ENCODE measurements around the gene HCN2.

HCN2 gene

DNA sequence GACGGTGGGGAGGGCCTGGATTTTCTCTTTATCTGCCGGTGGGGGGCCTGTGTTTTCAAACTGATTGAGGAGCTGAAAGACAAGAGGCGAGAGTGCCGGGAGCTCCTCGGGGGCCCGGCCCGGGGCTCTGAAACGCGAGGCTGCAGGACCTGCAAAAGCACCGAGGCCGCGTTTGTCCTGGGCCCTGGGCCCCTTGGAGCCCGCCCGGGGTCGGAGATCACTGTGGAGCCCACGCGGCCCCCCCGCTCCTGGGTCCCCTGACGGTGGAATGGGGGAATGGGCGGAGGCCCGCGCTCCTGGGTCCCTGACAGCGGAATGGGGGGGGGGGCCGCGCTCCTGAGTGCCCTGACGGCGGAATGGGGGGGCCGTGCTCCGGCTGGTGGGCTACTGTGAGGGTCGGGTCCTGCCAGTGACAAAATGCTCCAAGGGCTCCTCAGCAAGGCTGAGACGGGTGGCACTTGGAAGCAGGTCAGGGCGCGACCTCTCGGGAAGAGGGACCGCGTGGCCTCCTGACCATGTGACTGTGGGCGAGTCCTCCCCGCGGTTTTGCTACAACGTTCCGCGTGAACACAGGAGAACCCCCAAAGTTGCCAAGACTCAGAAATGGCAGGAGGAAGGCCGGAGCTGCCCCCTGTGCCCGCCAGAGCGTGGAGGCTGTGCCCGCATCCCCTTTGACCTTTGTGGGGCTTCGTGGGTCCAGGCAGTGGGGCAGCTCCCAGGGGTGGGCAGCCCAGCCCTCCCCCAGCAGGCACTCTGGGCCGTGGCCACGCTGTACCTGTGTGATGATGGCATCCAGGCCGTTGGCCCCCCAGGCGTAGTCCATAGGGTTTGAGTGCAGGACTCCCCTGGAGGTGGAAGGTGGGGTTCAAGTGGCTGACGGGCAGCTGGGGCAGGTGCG, 59.5 kb downstream of the HCN2 start:
- H3K27me3 ChIP-seq (ENCODE audit: insufficient read depth, poor library complexity, severe bottlenecking), result no peaks in the 10 kb centered on the region
- H3K4me1 ChIP-seq (ENCODE audit: insufficient read depth, poor library complexity, severe bottlenecking), result no peaks in the 10 kb centered on the region
- H3K9me3 ChIP-seq (ENCODE audit: severe bottlenecking), result no peaks in the 10 kb centered on the region
- ATAC-seq (ENCODE audit: low read depth), result no peak
- DNase-seq (ENCODE audit: low spot score), result no peak
- TF ChIP-seq, protein P1, sequence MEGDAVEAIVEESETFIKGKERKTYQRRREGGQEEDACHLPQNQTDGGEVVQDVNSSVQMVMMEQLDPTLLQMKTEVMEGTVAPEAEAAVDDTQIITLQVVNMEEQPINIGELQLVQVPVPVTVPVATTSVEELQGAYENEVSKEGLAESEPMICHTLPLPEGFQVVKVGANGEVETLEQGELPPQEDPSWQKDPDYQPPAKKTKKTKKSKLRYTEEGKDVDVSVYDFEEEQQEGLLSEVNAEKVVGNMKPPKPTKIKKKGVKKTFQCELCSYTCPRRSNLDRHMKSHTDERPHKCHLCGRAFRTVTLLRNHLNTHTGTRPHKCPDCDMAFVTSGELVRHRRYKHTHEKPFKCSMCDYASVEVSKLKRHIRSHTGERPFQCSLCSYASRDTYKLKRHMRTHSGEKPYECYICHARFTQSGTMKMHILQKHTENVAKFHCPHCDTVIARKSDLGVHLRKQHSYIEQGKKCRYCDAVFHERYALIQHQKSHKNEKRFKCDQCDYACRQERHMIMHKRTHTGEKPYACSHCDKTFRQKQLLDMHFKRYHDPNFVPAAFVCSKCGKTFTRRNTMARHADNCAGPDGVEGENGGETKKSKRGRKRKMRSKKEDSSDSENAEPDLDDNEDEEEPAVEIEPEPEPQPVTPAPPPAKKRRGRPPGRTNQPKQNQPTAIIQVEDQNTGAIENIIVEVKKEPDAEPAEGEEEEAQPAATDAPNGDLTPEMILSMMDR (IDR thresholded peaks at IDR 0.05; ENCODE audit: poor library complexity, severe bottlenecking), result no peak
- H3K36me3 ChIP-seq (ENCODE audit: low read depth), result peaks cover 35% of the 10 kb centered on the region
- H3K27ac ChIP-seq (ENCODE audit: poor library complexity, severe bottlenecking), result no peak overlapping the region
- H3K4me3 ChIP-seq (ENCODE audit: severe bottlenecking), result no peak overlapping the region

DNA sequence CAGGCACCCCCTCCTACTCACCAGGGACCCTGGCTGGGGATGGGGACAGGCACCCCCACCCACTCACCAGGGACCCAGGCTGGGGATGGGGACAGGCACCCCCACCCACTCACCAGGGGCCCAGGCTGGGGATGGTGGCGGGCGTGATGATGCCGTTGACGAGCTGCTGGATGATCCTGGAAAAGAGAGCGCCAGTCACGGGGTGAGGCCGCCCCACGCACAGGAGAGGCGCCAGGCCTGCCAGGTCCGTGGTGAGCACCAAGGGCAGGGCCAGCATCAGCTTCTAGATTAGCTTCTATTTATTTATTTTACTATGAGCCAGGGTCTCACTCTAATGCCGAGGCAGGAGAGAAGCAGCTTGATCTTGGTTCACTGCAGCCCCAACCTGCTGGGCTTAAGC, 60.4 kb downstream of the HCN2 start:
- H3K36me3 ChIP-seq (ENCODE audit: low read depth), result peaks cover 42% of the 10 kb centered on the region

DNA sequence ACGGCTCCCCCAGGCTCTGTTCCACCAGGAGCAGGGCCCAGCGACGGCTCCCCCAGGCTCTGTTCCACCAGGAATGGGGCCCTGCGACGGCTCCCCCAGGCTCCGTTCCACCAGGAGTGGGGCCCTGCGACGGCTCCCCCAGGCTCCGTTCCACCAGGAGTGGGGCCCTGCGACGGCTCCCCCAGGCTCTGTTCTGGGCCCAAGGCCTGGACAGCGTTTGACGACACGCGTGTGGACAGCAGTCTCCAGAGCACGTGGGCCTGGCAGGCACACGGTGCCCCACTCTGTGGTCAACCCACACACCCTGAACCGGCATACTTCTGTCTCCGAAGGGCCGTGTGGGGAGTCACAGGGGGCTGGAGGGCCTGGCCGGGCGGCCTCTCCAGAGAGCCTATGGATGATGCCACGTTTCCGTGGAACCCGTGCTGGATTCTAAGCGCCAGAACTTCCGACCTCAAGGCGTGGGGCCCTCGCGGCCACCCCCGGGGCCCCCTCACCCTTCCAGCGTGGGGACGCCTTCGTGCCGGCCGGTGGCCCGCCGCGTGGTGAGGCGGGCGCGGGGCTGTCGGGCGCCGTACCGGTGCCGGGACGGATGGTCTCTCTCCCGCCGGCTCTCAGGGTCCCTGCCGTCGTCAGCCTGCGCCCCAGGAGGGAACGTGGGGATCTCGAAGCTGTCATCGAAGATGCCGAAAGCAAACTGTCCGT, 61.6 kb downstream of the HCN2 start:
- H3K4me1 ChIP-seq (ENCODE audit: insufficient read depth, poor library complexity, severe bottlenecking), result no peaks in the 10 kb centered on the region
- ATAC-seq (ENCODE audit: low read depth) (no peak), DNase-seq (ENCODE audit: low spot score) (no peak)
- TF ChIP-seq, protein P1 (IDR thresholded peaks at IDR 0.05; ENCODE audit: poor library complexity, severe bottlenecking), result no peak
- no peaks in the 10 kb centered on the region for H3K9me3 ChIP-seq (ENCODE audit: severe bottlenecking)
- no peaks in the 10 kb centered on the region for H3K27me3 ChIP-seq (ENCODE audit: insufficient read depth, poor library complexity, severe bottlenecking)
- H3K27ac ChIP-seq (ENCODE audit: poor library complexity, severe bottlenecking), result no peak overlapping the region
- peaks cover 47% of the 10 kb centered on the region for H3K36me3 ChIP-seq (ENCODE audit: low read depth)
- no peak overlapping the region for H3K4me3 ChIP-seq (ENCODE audit: severe bottlenecking)

More for the DNA sequence above, 60.4 kb downstream of the HCN2 start:
- no peak overlapping the region for H3K27ac ChIP-seq (ENCODE audit: poor library complexity, severe bottlenecking)
- no peaks in the 10 kb centered on the region for H3K27me3 ChIP-seq (ENCODE audit: insufficient read depth, poor library complexity, severe bottlenecking)
- DNase-seq (ENCODE audit: low spot score) (no peak), ATAC-seq (ENCODE audit: low read depth) (no peak)
- H3K4me1 ChIP-seq (ENCODE audit: insufficient read depth, poor library complexity, severe bottlenecking), result no peaks in the 10 kb centered on the region
- TF ChIP-seq, protein P1 (IDR thresholded peaks at IDR 0.05; ENCODE audit: poor library complexity, severe bottlenecking), result no peak
- no peak overlapping the region for H3K4me3 ChIP-seq (ENCODE audit: severe bottlenecking)
- H3K9me3 ChIP-seq (ENCODE audit: severe bottlenecking), result no peaks in the 10 kb centered on the region

DNA sequence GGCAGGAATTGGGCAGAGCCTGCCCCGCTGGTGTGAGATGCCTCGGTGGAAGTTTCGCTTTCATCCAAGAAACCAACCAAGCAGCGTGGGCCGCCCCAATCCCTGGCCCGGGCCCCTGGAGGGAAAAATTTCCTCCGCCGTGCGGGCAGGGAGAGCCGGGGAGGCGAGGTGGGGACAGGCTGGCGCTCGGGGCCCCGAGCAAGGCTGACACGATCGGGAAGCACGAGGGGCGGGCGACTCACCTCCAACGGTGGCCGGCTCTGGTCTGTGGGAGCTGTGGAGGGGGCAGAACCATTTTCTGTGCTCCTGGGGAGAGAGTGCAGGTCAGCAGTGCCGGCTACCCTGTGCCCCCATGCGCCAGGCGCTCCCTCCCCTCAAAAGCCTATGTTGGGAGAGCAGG, 62.3 kb downstream of the HCN2 start:
- H3K4me3 ChIP-seq (ENCODE audit: severe bottlenecking), result no peak overlapping the region
- ATAC-seq (ENCODE audit: low read depth) (no peak), DNase-seq (ENCODE audit: low spot score) (no peak)
- H3K27me3 ChIP-seq (ENCODE audit: insufficient read depth, poor library complexity, severe bottlenecking), result no peaks in the 10 kb centered on the region
- no peaks in the 10 kb centered on the region for H3K9me3 ChIP-seq (ENCODE audit: severe bottlenecking)
- H3K27ac ChIP-seq (ENCODE audit: poor library complexity, severe bottlenecking), result no peak overlapping the region
- H3K4me1 ChIP-seq (ENCODE audit: insufficient read depth, poor library complexity, severe bottlenecking), result no peaks in the 10 kb centered on the region
- peaks cover 52% of the 10 kb centered on the region for H3K36me3 ChIP-seq (ENCODE audit: low read depth)
- TF ChIP-seq, protein P1 (IDR thresholded peaks at IDR 0.05; ENCODE audit: poor library complexity, severe bottlenecking), result no peak

Measured in RWPE2 (cell line).